Loucy (cell line): ENCODE data around the gene MST1R.

ENCODE experiments used
- H2AFZ ChIP-seq: fragments of 200-600 bp; sonication (generic); 2 replicates; pipeline ENCODE4 v1.6.0; 2016; ENCODE audit warnings: antibody characterized with exemption, mild to moderate bottlenecking, low read length, moderate library complexity
- H3F3A ChIP-seq: fragments of 200-600 bp; 2 replicates; pipeline ENCODE4 v1.6.0; 2016; ENCODE audit warnings: antibody characterized with exemption, low read depth, mild to moderate bottlenecking
- H3K27me3 ChIP-seq: fragments of 200-600 bp; sonication (generic); 2 replicates; pipeline ENCODE4 v1.6.1; 2014; ENCODE audit warnings: low read length, mild to moderate bottlenecking; ENCODE audit not compliant: insufficient read depth, poor library complexity, severe bottlenecking
- H3K36me3 ChIP-seq: fragments of 200-600 bp; sonication (generic); 2 replicates; pipeline ENCODE4 v1.6.1; 2016; ENCODE audit warnings: low read length; ENCODE audit not compliant: insufficient read depth
- H3K4me1 ChIP-seq: fragments of 200-600 bp; sonication (generic); 2 replicates; pipeline ENCODE4 v1.5.1; 2014; ENCODE audit warnings: low read length, mild to moderate bottlenecking; ENCODE audit not compliant: insufficient read depth, poor library complexity, severe bottlenecking
- H3K4me2 ChIP-seq: fragments of 200-600 bp; sonication (generic); 2 replicates; pipeline ENCODE4 v1.6.0; 2014; ENCODE audit warnings: antibody characterized with exemption, low read length, low read depth, mild to moderate bottlenecking; ENCODE audit not compliant: poor library complexity, severe bottlenecking
- H3K4me3 ChIP-seq: fragments of 200-600 bp; sonication (generic); 2 replicates; pipeline ENCODE4 v1.5.1; 2014; ENCODE audit warnings: low read length, mild to moderate bottlenecking, mixed read lengths; ENCODE audit not compliant: poor library complexity, severe bottlenecking
- H3K79me2 ChIP-seq: fragments of 200-600 bp; sonication (generic); 2 replicates; pipeline ENCODE4 v1.6.1; 2014; ENCODE audit warnings: low read length; ENCODE audit not compliant: insufficient read depth
- H3K9ac ChIP-seq: fragments of 200-600 bp; sonication (generic); 2 replicates; pipeline ENCODE4 v1.6.0; 2014; ENCODE audit warnings: mild to moderate bottlenecking, low read depth, low read length, moderate library complexity; ENCODE audit not compliant: poor library complexity, severe bottlenecking
- H3K9me2 ChIP-seq: fragments of 200-600 bp; sonication (generic); replicated peaks from 2 replicates; pipeline ENCODE4 v1.6.1; 2016; ENCODE audit warnings: low read depth, low read length, mixed read lengths
- H3K9me3 ChIP-seq: fragments of 200-600 bp; sonication (generic); 2 replicates; pipeline ENCODE4 v1.6.1; 2014; ENCODE audit warnings: mild to moderate bottlenecking, antibody characterized with exemption, low read length, low read depth; ENCODE audit not compliant: insufficient read depth
- H4K20me1 ChIP-seq: fragments of 200-600 bp; sonication (generic); 2 replicates; pipeline ENCODE4 v1.6.0; 2014; ENCODE audit warnings: antibody characterized with exemption, low read length, mild to moderate bottlenecking; ENCODE audit not compliant: insufficient read depth, poor library complexity, severe bottlenecking
- EZH2phosphoT487 ChIP-seq: fragments of 200-600 bp; IDR thresholded peaks from 2 replicates; pipeline ENCODE4 v1.6.1; 2018; ENCODE audit warnings: antibody characterized with exemption, mild to moderate bottlenecking, moderate library complexity, borderline replicate concordance
- TF ChIP-seq, protein P1 (sequence below): fragments of 200-600 bp; sonication (generic); conservative IDR thresholded peaks from 2 replicates; pipeline ENCODE4 v1.5.1; 2014; ENCODE audit warnings: mild to moderate bottlenecking, antibody characterized with exemption, low read length

MST1R gene

GRCh38 chr3:49878686-49879085, 25.0 kb downstream of the MST1R start:
- Histone ChIP-seq H2AFZ (no peak overlapping the region), H3K36me3 (no peaks in the 10 kb centered on the region), H3K4me3 (no peak overlapping the region), H3K27me3 (no peaks in the 10 kb centered on the region), H3K9me3 (no peaks in the 10 kb centered on the region), H3K79me2 (no peaks in the 10 kb centered on the region), H4K20me1 (no peaks in the 10 kb centered on the region), H3K9ac (no peak overlapping the region), H3K4me2 (no peak overlapping the region), H3F3A (no peaks in the 10 kb centered on the region), H3K4me1 (no peaks in the 10 kb centered on the region), H3K9me2 (no peaks in the 10 kb centered on the region)
- TF ChIP-seq, protein P1, sequence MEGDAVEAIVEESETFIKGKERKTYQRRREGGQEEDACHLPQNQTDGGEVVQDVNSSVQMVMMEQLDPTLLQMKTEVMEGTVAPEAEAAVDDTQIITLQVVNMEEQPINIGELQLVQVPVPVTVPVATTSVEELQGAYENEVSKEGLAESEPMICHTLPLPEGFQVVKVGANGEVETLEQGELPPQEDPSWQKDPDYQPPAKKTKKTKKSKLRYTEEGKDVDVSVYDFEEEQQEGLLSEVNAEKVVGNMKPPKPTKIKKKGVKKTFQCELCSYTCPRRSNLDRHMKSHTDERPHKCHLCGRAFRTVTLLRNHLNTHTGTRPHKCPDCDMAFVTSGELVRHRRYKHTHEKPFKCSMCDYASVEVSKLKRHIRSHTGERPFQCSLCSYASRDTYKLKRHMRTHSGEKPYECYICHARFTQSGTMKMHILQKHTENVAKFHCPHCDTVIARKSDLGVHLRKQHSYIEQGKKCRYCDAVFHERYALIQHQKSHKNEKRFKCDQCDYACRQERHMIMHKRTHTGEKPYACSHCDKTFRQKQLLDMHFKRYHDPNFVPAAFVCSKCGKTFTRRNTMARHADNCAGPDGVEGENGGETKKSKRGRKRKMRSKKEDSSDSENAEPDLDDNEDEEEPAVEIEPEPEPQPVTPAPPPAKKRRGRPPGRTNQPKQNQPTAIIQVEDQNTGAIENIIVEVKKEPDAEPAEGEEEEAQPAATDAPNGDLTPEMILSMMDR = no peak
- no peak for TF ChIP-seq EZH2phosphoT487

DNA sequence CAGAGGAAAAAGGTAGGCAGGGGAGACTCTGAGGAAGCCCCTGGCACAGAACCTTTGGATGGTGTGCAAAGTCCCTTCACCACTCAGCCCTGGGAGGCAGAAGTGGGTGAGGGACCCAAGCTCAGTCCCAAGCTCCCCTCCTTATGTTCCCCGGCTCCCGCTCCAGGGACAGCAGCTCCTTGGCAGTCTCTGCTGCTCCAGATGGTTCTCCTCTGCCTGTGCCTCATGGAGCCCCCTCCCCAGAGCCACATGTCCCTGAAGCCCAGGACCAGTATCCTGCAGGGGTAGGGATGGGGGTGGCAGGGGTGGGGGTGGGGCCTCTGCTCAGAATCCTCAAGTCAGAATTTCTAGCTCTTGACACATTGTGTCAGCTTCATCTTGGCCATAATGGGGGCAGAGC, 26.0 kb downstream of the MST1R start:
- H3K36me3 ChIP-seq = no peaks in the 10 kb centered on the region
- H3K9ac ChIP-seq = no peak overlapping the region
- H3K9me3 ChIP-seq = no peaks in the 10 kb centered on the region
- no peak overlapping the region for H3K4me2 ChIP-seq
- TF ChIP-seq EZH2phosphoT487 = no peak
- TF ChIP-seq, protein P1 = no peak
- no peaks in the 10 kb centered on the region for H3K79me2 ChIP-seq
- no peaks in the 10 kb centered on the region for H3K27me3 ChIP-seq
- no peaks in the 10 kb centered on the region for H3F3A ChIP-seq
- no peaks in the 10 kb centered on the region for H3K9me2 ChIP-seq
- no peaks in the 10 kb centered on the region for H4K20me1 ChIP-seq
- H2AFZ ChIP-seq = no peak overlapping the region
- no peaks in the 10 kb centered on the region for H3K4me1 ChIP-seq
- H3K4me3 ChIP-seq = no peak overlapping the region

DNA sequence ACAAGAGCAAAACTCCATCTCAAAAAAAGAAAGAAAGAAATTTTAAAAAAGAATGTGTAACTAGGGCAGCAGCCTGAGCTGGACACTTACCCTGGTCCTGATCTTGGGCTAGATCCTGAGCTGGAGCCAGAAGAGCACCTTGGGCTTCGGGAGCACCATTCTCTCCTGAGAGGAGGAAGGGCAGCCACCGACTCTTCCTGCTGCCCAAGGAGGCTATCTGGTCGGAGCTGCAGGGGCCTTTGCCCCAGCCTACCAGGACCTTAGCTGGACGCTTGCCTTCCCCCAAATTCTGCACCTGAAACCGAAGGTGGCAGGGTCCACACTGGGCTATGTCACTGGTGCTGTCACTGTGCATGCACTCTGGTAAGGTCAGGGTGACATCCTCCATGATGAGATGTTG, 27.1 kb downstream of the MST1R start:
- Histone ChIP-seq H3K27me3 (no peaks in the 10 kb centered on the region), H3K9me3 (no peaks in the 10 kb centered on the region), H3K36me3 (no peaks in the 10 kb centered on the region), H3K4me2 (no peak overlapping the region), H3K9me2 (no peaks in the 10 kb centered on the region), H4K20me1 (no peaks in the 10 kb centered on the region), H3K9ac (no peak overlapping the region), H3F3A (no peaks in the 10 kb centered on the region), H3K4me1 (no peaks in the 10 kb centered on the region), H3K79me2 (no peaks in the 10 kb centered on the region), H2AFZ (no peak overlapping the region), H3K4me3 (no peak overlapping the region)
- TF ChIP-seq EZH2phosphoT487 = no peak
- TF ChIP-seq, protein P1 = no peak
